ENCODE results near the gene WSB1. TPM values are rescaled to one million over a fixed set of nuclear protein-coding genes. Genes with fewer than 3 reads are reported as not detected.

WSB1 gene
- total and polyA plus RNA-seq, 9 of the 15 experiments (the other 6 are each of a cell fraction or from before 2014, with no cell fraction given) = 22.8 to 229 (median 81.1) TPM

- TF ChIP-seq ZBTB5 (IDR thresholded peaks at IDR 0.05) = no peak
- TF ChIP-seq HMG20B (CRISPR knock-in tag; IDR thresholded peaks at IDR 0.05) = no peak
- peak; percentile 67 to 74 for TF ChIP-seq MLLT1 (IDR thresholded peaks at IDR 0.05)
- no peak for TF ChIP-seq RHOXF2B (CRISPR knock-in tag; conservative IDR thresholded peaks at IDR 0.05)
- no peak for TF ChIP-seq NFATC3 (IDR thresholded peaks at IDR 0.05)
- no peak for TF ChIP-seq SMARCB1 (IDR thresholded peaks at IDR 0.05; ENCODE audit: insufficient read length, low read depth)
- TF ChIP-seq ZNF551 (CRISPR knock-in tag; IDR thresholded peaks at IDR 0.05) = no peak
- TF ChIP-seq MIER1 (IDR thresholded peaks at IDR 0.05; ENCODE audit: low read depth) = no peak
- TF ChIP-seq UBTF (IDR thresholded peaks at IDR 0.05; ENCODE audit: borderline replicate concordance in 1 of 2, low read depth in 2 of 2, low read length in 2 of 2) = no peak; a peak in 1 of 4 replicates
- TF ChIP-seq ZNF217 (CRISPR knock-in tag; IDR thresholded peaks at IDR 0.05) = no peak
- TF ChIP-seq RFX1 (IDR thresholded peaks at IDR 0.05) = no peak
- no peak for TF ChIP-seq ZNF277 (CRISPR knock-in tag; IDR thresholded peaks at IDR 0.05; ENCODE audit: borderline replicate concordance)
- TF ChIP-seq BACH1 (tag; IDR thresholded peaks at IDR 0.05) = no peak
- 0 out of 2 replicates have a peak, but pooled peaks have one; percentile 57 for TF ChIP-seq AFF4 (CRISPR knock-in tag; IDR thresholded peaks at IDR 0.05)
- TF ChIP-seq ZNF3 (CRISPR knock-in tag; IDR thresholded peaks at IDR 0.05) = no peak
- TF ChIP-seq MXD1 (CRISPR knock-in tag; IDR thresholded peaks at IDR 0.05; ENCODE audit: borderline replicate concordance, poor library complexity, severe bottlenecking) = no peak
These were observed 59.6 kb downstream of the WSB1 start (continued) for GRCh38 chr17:27353461-27354050.
